Activated CD4-positive, alpha-beta T cell treated with anti-CD3 and anti-CD28 coated beads for 36 hours (primary cell): Measurements from ENCODE around the gene METRNL. TPM values are rescaled to one million over a fixed set of nuclear protein-coding genes. Genes with fewer than 3 reads are reported as not detected.

ENCODE experiments used
- total RNA-seq, 2 experiments: library from RNA; stranded (reverse); gene quantifications; one replicate each; pipeline ENCODE4 v1.2.3, GENCODE V29; 2021

METRNL gene
- total RNA-seq, 2 experiments from 2014 or later, result 22.4 to 26.3 TPM

Other genes with a start within 250 kb of the METRNL start
- not detected for gene ZNF750, start 239.6 kb upstream of the METRNL start, total RNA-seq